GM12878 (cell line): ENCODE data around the gene ITGA8. TPM values are rescaled to one million over a fixed set of nuclear protein-coding genes. Genes with fewer than 3 reads are reported as not detected.

Experiments used
- ATAC-seq: fragments of 200-7000 bp; cut with Tn5 transposase; 3 replicates; pipeline ENCODE4 v1.9.1; 2020; ENCODE audit warnings: mild to moderate bottlenecking, moderate library complexity
- BruUV-seq: library from RNA; stranded (reverse); fragments of 400-500 nt; replicated peaks from 2 replicates; lab custom pipeline; 2021; lab: Mats Ljungman, UMichigan
- CTCF ChIA-PET: fragments of 300-600 bp; sonication (Branson Sonifier 250); formaldehyde crosslinking; extraction: SDS; loops from one replicate; lab custom pipeline; 2021; ENCODE audit warnings: inconsistent platforms; lab: Yijun Ruan, JAX
- POLR2A ChIA-PET: fragments of 350-600 bp; formaldehyde crosslinking; extraction: SDS; loops from one replicate; lab custom pipeline; 2021; ENCODE audit warnings: inconsistent platforms; lab: Charles Lee
- RAD21 ChIA-PET: fragments of 300-600 bp; sonication (Branson Sonifier 250); formaldehyde crosslinking; loops from one replicate; lab custom pipeline; 2023; ENCODE audit warnings: antibody characterized with exemption; ENCODE audit not compliant: unreplicated experiment; lab: Charles Lee
- SMC1A ChIA-PET: fragments of 300-600 bp; sonication (Branson Sonifier 250); formaldehyde crosslinking; loops from one replicate; lab custom pipeline; 2023; ENCODE audit not compliant: unreplicated experiment, uncharacterized antibody; lab: Charles Lee
- DNase-seq: peaks from one replicate; pipeline ENCODE4 v3.0.0-alpha.2; 2011; ENCODE audit warnings: low read depth, low spot score
- FAIRE-seq: peaks from 3 replicates; lab custom pipeline; 2011; peaks lifted over from hg19 to GRCh38; lab: Jason Lieb, UNC
- H2AFZ ChIP-seq: 2 replicates; pipeline ENCODE4 v1.6.0; 2011; ENCODE audit warnings: low read depth, low read length, control low read depth; ENCODE audit not compliant: control insufficient read depth
- H3K27ac ChIP-seq: 2 replicates; pipeline ENCODE4 v1.5.1; 2011; ENCODE audit warnings: control low read depth; ENCODE audit not compliant: control insufficient read depth, insufficient read depth
- H3K27me3 ChIP-seq, 2 experiments: replicated peaks in 1 of 2; 2 replicates each; pipeline versions ENCODE4 v1.6.0 to v1.6.1; 2011; ENCODE audit warnings: low read length in 1 of 2; ENCODE audit not compliant: control insufficient read depth in 2 of 2, insufficient read depth in 2 of 2
- H3K36me3 ChIP-seq, 2 experiments: 2 replicates each; pipeline ENCODE4 v1.5.1; 2011; ENCODE audit warnings: low read length in 1 of 2; ENCODE audit not compliant: control insufficient read depth in 2 of 2, insufficient read depth in 2 of 2
- H3K4me1 ChIP-seq: 2 replicates; pipeline ENCODE4 v1.6.1; 2011; ENCODE audit warnings: mild to moderate bottlenecking, low read length, moderate library complexity, mixed read lengths; ENCODE audit not compliant: control insufficient read depth, insufficient read depth
- H3K4me2 ChIP-seq: 2 replicates; pipeline ENCODE4 v1.6.0; 2011; ENCODE audit warnings: control low read depth; ENCODE audit not compliant: control insufficient read depth, insufficient read depth
- H3K4me3 ChIP-seq: fragments of 200-600 bp; sonication (generic); 2 replicates; pipeline ENCODE4 v1.5.1; 2016
- H3K79me2 ChIP-seq: 2 replicates; pipeline ENCODE4 v1.6.0; 2011; ENCODE audit warnings: low read length; ENCODE audit not compliant: control insufficient read depth, insufficient read depth
- H3K9ac ChIP-seq: 2 replicates; pipeline ENCODE4 v1.8.0; 2011; ENCODE audit warnings: low read length, control low read depth, mixed read lengths; ENCODE audit not compliant: control insufficient read depth, insufficient read depth
- H3K9me3 ChIP-seq: replicated peaks from 3 replicates; pipeline ENCODE4 v1.5.1; 2011; ENCODE audit warnings: mild to moderate bottlenecking, low read length; ENCODE audit not compliant: control insufficient read depth, insufficient read depth
- H4K20me1 ChIP-seq: 2 replicates; pipeline ENCODE4 v1.6.0; 2011; ENCODE audit not compliant: control insufficient read depth, insufficient read depth
- BCL3 ChIP-seq: IDR thresholded peaks from 2 replicates; pipeline ENCODE4 v1.6.1; 2011; ENCODE audit warnings: borderline replicate concordance, low read depth, mild to moderate bottlenecking, moderate library complexity, low read length; ENCODE audit not compliant: insufficient read depth, poor library complexity, severe bottlenecking
- CEBPB ChIP-seq, 2 experiments: fragments of 150-350 bp in 1 of 2; IDR thresholded peaks; 2 replicates each; pipeline ENCODE4 v1.6.1; 2012 to 2014; ENCODE audit warnings: low read depth in 2 of 2, low read length in 2 of 2, borderline replicate concordance in 1 of 2, inconsistent platforms in 1 of 2
- EZH2 ChIP-seq: IDR thresholded peaks from 2 replicates; pipeline ENCODE4 v1.6.1; 2012; ENCODE audit warnings: low read depth, mild to moderate bottlenecking, control low read depth, inconsistent platforms, low read length, borderline replicate concordance; ENCODE audit not compliant: control insufficient read depth
- FOXK2 ChIP-seq: fragments of 450-650 bp; IDR thresholded peaks from 2 replicates; pipeline ENCODE4 v1.6.1; 2017; ENCODE audit warnings: mild to moderate bottlenecking, moderate library complexity
- IKZF2 ChIP-seq, 2 experiments: fragments of 450-650 bp; IDR thresholded peaks; 2 replicates each; pipeline ENCODE4 v1.6.1; 2017; ENCODE audit warnings: mild to moderate bottlenecking in 2 of 2, moderate library complexity in 2 of 2
- NR2C2 ChIP-seq: IDR thresholded peaks from 2 replicates; pipeline ENCODE4 v1.6.1; 2011; ENCODE audit warnings: borderline replicate concordance, low read depth; ENCODE audit not compliant: control insufficient read depth, insufficient read length
- POLR2AphosphoS2 ChIP-seq: IDR thresholded peaks from 2 replicates; pipeline ENCODE4 v1.6.1; 2011; ENCODE audit warnings: low read depth, mild to moderate bottlenecking, low read length, improper control_type of control experiment, moderate library complexity
- WGBS: methylation state at CpG from one replicate; pipeline ENCODE4 v1.1.6; 2016; ENCODE audit warnings: low lambda C conversion rate; ENCODE audit not compliant: insufficient replicate concordance, insufficient coverage; ENCODE audit errors: missing lambda C conversion rate; 5-methylcytosine and 5-hydroxymethylcytosine counted together
- in situ Hi-C: fragments of 300-500 bp; cut with MboI; formaldehyde crosslinking; loops from 9 replicates; pipeline ENCODE4 v1.14.3; 2018; ENCODE audit warnings: mixed read lengths
- intact Hi-C: fragments of 100-400 bp; cut with micrococcal nuclease; formaldehyde crosslinking; loops from one replicate; pipeline ENCODE4 v1.14.2; 2022; ENCODE audit not compliant: unreplicated experiment
- polyA plus RNA-seq, 11 experiments: library from polyadenylated mRNA; depleted of rRNA in 4 of 11; unstranded in 6 of 11; stranded (reverse) in 5 of 11; fragments of >200 nt; fragmentation: Nextera tagmentation in 4 of 11; fragmentation: Illumina TruSeq in 1 of 11; extraction: Ambion mirVana in 4 of 11; extraction: Trizol in 1 of 11; gene quantifications; 1 replicate in 1 of 11; 2 replicates in 10 of 11; pipeline versions ENCODE4 v1.2.1 to v1.2.3, GENCODE V29; 2011 to 2016; ENCODE audit warnings: inconsistent platforms in 2 of 11, missing spikeins in 2 of 11, low read depth in 1 of 11
- total RNA-seq, 4 experiments: library from RNA; depleted of rRNA in 3 of 4; stranded (reverse); fragments of >200 nt in 3 of 4; fragmentation: Illumina TruSeq in 1 of 4; extraction: Trizol in 1 of 4; gene quantifications; 2 replicates each; pipeline versions ENCODE4 v1.2.1 to v1.2.3, GENCODE V29; 2013 to 2021

The ITGA8 gene
- total and polyA plus RNA-seq, 10 of the 15 experiments (the other 5 are each of a cell fraction or from before 2014, with no cell fraction given), result 0.03 TPM; not detected in 9

- Histone ChIP-seq H3K4me2 (no peak overlapping the region), H3K4me3 (no peak overlapping the region), H2AFZ (no peak overlapping the region), H3K27me3 (no peaks in the 10 kb centered on the region), H3K9me3 (no peaks in the 10 kb centered on the region), H3K27ac (no peak overlapping the region), H3K9ac (no peak overlapping the region), H3K4me1 (no peaks in the 10 kb centered on the region), H3K79me2 (no peaks in the 10 kb centered on the region), H3K36me3 (no peaks in the 10 kb centered on the region), H4K20me1 (no peaks in the 10 kb centered on the region)
- in situ Hi-C loops (no loop called here), intact Hi-C loops (no loop called here)
- no peak for ATAC-seq
- 2% methylated on average over 3 of the region's 3 CpGs for WGBS
- ChIA-PET CTCF (interaction anchor here (1.0 kb wide), 1 partner anchor 35 kb away, joined by 3 read pairs; no protein-coding TSS in a partner anchor), SMC1A (no interaction called here), RAD21 (no interaction called here), POLR2A (no interaction called here)
- FAIRE-seq, result no peak
- no peak for DNase-seq
- no peak for TF ChIP-seq IKZF2 (IDR thresholded peaks at IDR 0.05)
- TF ChIP-seq FOXK2, result no peak
- no peak for TF ChIP-seq POLR2AphosphoS2
- no peak for TF ChIP-seq CEBPB (IDR thresholded peaks at IDR 0.05; ENCODE audit: borderline replicate concordance in 1 of 2, low read depth in 2 of 2, low read length in 2 of 2)
- TF ChIP-seq NR2C2, result no peak
- BruUV-seq, result no TSS peak
Measured at GRCh38 chr10:15620836-15621515, 98.7 kb downstream of the ITGA8 start.

- in situ Hi-C loops (no loop called here), intact Hi-C loops (no loop called here)
- ChIA-PET CTCF (interaction anchor here (1.0 kb wide), 1 partner anchor 35 kb away, joined by 3 read pairs; no protein-coding TSS in a partner anchor), POLR2A (no interaction called here), RAD21 (no interaction called here), SMC1A (no interaction called here)
- Histone ChIP-seq H3K4me2 (no peak overlapping the region), H2AFZ (no peak overlapping the region), H3K27me3 (no peaks in the 10 kb centered on the region), H3K9me3 (no peaks in the 10 kb centered on the region), H3K4me3 (no peak overlapping the region), H3K36me3 (no peaks in the 10 kb centered on the region), H4K20me1 (no peaks in the 10 kb centered on the region), H3K9ac (no peak overlapping the region), H3K27ac (no peak overlapping the region), H3K79me2 (no peaks in the 10 kb centered on the region), H3K4me1 (no peaks in the 10 kb centered on the region)
- 22% methylated on average over 5 of the region's 5 CpGs for WGBS
- ATAC-seq, result no peak
- BruUV-seq, result no TSS peak
- FAIRE-seq, result no peak
- no peak for TF ChIP-seq BCL3
- no peak for TF ChIP-seq EZH2
- DNase-seq, result no peak
Measured at GRCh38 chr10:15620337-15620736, 99.4 kb downstream of the ITGA8 start.
